Breast epithelium (tissue), 4 donors: ENCODE measurements around the gene CLK3. TPM values are rescaled to one million over a fixed set of nuclear protein-coding genes. Genes with fewer than 3 reads are reported as not detected.

ENCODE experiments used
- DNase-seq, 2 donors: peaks; one replicate each; pipeline ENCODE4 v3.0.0-alpha.2; 2019; ENCODE audit warnings: low spot score in 2 of 2
- H3K27ac ChIP-seq, 2 donors: fragments of 200-600 bp; sonication (generic) in 1 of 2; one replicate each; pipeline ENCODE4 v1.5.1; 2016 to 2019; ENCODE audit warnings: mild to moderate bottlenecking in 1 of 2
- H3K27me3 ChIP-seq, 2 donors: fragments of 200-600 bp; sonication (generic) in 1 of 2; one replicate each; pipeline versions ENCODE4 v1.5.1 to v1.6.0; 2017 to 2019; ENCODE audit warnings: control low read depth in 1 of 2, mild to moderate bottlenecking in 1 of 2
- H3K36me3 ChIP-seq: fragments of 200-600 bp; one replicate; pipeline ENCODE4 v1.5.1; 2019
- H3K4me1 ChIP-seq, 2 donors: fragments of 200-600 bp; sonication (generic); one replicate each; pipeline ENCODE4 v1.5.1; 2016 to 2019; ENCODE audit warnings: control low read depth in 1 of 2
- H3K4me3 ChIP-seq, 3 donors: fragments of 200-600 bp; sonication (generic); 1 replicate in 2 of 3; 2 replicates in 1 of 3; pipeline ENCODE4 v1.5.1; 2016 to 2019; ENCODE audit warnings: mild to moderate bottlenecking in 3 of 3, moderate library complexity in 2 of 3
- H3K9me3 ChIP-seq, 2 donors: fragments of 200-600 bp; sonication (generic) in 1 of 2; one replicate each; pipeline ENCODE4 v1.5.1; 2016 to 2019; ENCODE audit warnings: control low read depth in 1 of 2
- CTCF ChIP-seq, 3 donors: fragments of 450-650 bp; IDR thresholded peaks; one replicate each; pipeline ENCODE4 v1.5.1; 2016 to 2017; ENCODE audit warnings: antibody characterized with exemption in 3 of 3, mild to moderate bottlenecking in 3 of 3, moderate library complexity in 3 of 3
- POLR2A ChIP-seq: fragments of 450-650 bp; IDR thresholded peaks from one replicate; pipeline ENCODE4 v1.6.1; 2016; ENCODE audit warnings: antibody characterized with exemption, mild to moderate bottlenecking, moderate library complexity
- POLR2AphosphoS5 ChIP-seq, 3 donors: sonication (generic); formaldehyde crosslinking; IDR thresholded peaks; one replicate each; pipeline ENCODE4 v1.6.1; 2017; ENCODE audit warnings: antibody characterized with exemption in 3 of 3
- intact Hi-C: fragments of 100-400 bp; cut with DNase I; formaldehyde crosslinking; loops from one replicate; pipeline ENCODE4 v1.15.1; 2023; ENCODE audit warnings: low total_unique reads
- total RNA-seq, 3 donors: library from RNA; depleted of rRNA; stranded (reverse); fragments of >200 nt; gene quantifications; one replicate each; pipeline ENCODE4 v1.1.0, GENCODE V29; 2016

CLK3 gene
- total RNA-seq, 3 donors from 2014 or later, result 99.2 to 110 (median 101) TPM

- H3K9me3 ChIP-seq, result no peaks in the 10 kb centered on the region
- H3K4me1 ChIP-seq, result no peaks in the 10 kb centered on the region
- no peaks in the 10 kb centered on the region for H3K36me3 ChIP-seq
- no peaks in the 10 kb centered on the region for H3K27me3 ChIP-seq
- no peak overlapping the region for H3K27ac ChIP-seq
- no peak for DNase-seq
- intact Hi-C loops, result no loop called here
- TF ChIP-seq POLR2A (no peak), CTCF (IDR thresholded peaks at IDR 0.05) (no peak), POLR2AphosphoS5 (IDR thresholded peaks at IDR 0.05) (no peak)
- H3K4me3 ChIP-seq, result no peak overlapping the region
Observed at GRCh38 chr15:74608786-74609185, 6.8 kb upstream of the CLK3 start.

DNA sequence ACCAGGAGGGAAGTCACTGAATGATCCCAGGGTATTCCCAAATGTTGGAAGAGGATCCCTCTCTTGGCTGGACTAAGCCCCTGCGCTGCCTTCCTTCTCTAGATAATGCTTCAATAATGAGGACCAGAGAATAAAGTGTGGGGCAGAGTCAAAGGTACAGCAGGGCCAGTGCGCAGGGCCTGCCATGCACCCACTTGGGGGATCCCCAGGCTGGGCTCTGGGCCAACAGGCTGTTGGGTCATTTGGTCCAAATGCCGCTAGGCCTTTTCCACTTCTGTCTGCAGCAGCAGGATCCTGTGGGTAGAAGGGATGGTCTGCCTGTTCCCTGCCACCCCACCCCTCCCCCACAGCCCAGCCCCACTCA lies 5.7 kb upstream of the CLK3 start:
- Histone ChIP-seq H3K36me3 (no peaks in the 10 kb centered on the region), H3K27me3 (no peaks in the 10 kb centered on the region), H3K9me3 (no peaks in the 10 kb centered on the region), H3K27ac (no peak overlapping the region), H3K4me1 (no peaks in the 10 kb centered on the region), H3K4me3 (no peak overlapping the region)
- no peak for TF ChIP-seq POLR2A
- no peak for TF ChIP-seq CTCF (IDR thresholded peaks at IDR 0.05)
- TF ChIP-seq POLR2AphosphoS5 (IDR thresholded peaks at IDR 0.05), result no peak
- intact Hi-C loops, result loop anchor here (10.0 kb wide), 1 partner anchor 65 kb away; the partner anchor contains the start of gene ARID3B
- DNase-seq, result no peak

DNA sequence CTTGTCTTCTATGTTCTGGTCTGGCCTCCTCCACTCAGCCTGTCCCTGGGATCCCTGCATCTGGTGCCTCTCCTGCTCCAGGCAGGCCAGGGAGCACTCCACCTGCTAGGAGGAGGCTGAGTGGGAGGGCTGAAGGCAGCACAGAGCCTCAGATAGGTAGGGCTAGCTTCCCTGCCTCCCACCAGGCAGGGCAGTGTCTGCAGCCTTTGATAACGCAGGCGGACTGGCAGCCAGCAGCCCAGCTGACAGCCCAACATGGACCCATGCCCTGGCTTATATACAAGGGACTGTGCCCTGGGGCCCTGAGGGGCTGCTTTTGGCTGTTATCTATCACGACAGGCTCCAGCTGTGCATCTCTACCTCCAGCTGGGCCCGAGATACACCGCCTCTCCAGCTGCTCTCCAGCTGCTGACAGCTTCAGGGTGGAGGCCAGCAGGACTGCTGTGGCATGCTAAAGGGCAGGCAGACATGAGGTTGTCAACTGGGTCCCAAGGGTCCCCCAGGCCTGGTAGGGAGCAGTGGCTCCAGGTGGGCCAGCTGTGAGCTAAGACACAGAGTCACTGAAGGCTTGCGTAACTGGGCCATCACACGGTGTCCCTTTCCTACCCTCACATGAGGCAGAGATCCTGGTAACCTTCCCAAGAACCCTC lies 5.2 kb upstream of the CLK3 start:
- intact Hi-C loops, result loop anchor here (10.0 kb wide), 1 partner anchor 66 kb away; the partner anchor contains the start of gene ARID3B
- H3K27me3 ChIP-seq, result no peaks in the 10 kb centered on the region
- no peak overlapping the region for H3K27ac ChIP-seq
- no peaks in the 10 kb centered on the region for H3K4me1 ChIP-seq
- H3K4me3 ChIP-seq, result no peak overlapping the region
- no peaks in the 10 kb centered on the region for H3K36me3 ChIP-seq
- no peaks in the 10 kb centered on the region for H3K9me3 ChIP-seq
- TF ChIP-seq POLR2A, result no peak
- TF ChIP-seq CTCF (IDR thresholded peaks at IDR 0.05), result no peak
- no peak for TF ChIP-seq POLR2AphosphoS5 (IDR thresholded peaks at IDR 0.05)
- no peak for DNase-seq

DNA sequence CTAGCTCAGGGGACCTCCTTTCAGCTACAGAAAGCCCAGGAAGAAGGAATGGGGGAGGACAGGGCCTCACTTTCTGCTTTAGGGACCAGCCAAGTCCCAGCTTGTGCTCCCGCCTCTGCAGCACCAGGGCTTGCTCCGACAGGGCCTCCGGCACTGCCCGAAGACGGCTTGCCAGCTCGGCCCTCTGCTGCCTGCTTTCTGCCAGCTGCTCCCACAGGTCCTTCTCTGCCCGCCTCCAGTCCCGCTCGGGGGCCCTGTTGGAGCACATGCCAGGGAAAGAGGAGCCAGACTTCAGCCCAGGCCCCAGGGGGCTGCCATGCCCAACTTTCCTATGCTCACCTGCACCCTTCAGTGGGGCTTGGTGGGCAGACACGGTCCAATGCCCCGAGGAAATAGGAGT lies 4.3 kb upstream of the CLK3 start:
- Histone ChIP-seq H3K36me3 (no peaks in the 10 kb centered on the region), H3K27me3 (no peaks in the 10 kb centered on the region), H3K27ac (no peak overlapping the region), H3K4me1 (no peaks in the 10 kb centered on the region), H3K9me3 (no peaks in the 10 kb centered on the region), H3K4me3 (no peak overlapping the region)
- no peak for DNase-seq
- intact Hi-C loops, result loop anchor here (10.0 kb wide), 1 partner anchor 67 kb away; the partner anchor contains the start of gene ARID3B
- TF ChIP-seq POLR2AphosphoS5 (IDR thresholded peaks at IDR 0.05) (no peak), POLR2A (no peak), CTCF (IDR thresholded peaks at IDR 0.05) (no peak)

- Histone ChIP-seq H3K4me3 (no peak overlapping the region), H3K27me3 (no peaks in the 10 kb centered on the region), H3K36me3 (no peaks in the 10 kb centered on the region), H3K4me1 (peaks cover 0 to 4% of the 10 kb centered on the region in 2 donors), H3K27ac (no peak overlapping the region), H3K9me3 (no peaks in the 10 kb centered on the region)
- intact Hi-C loops, result loop anchor here (10.0 kb wide), 1 partner anchor 67 kb away; the partner anchor contains the start of gene ARID3B
- no peak for DNase-seq
- no peak for TF ChIP-seq CTCF (IDR thresholded peaks at IDR 0.05)
- TF ChIP-seq POLR2A, result no peak
Observed at GRCh38 chr15:74611834-74612233, 3.8 kb upstream of the CLK3 start.
